HepG2 (cell line): ENCODE results near the gene TUBB. TPM values are rescaled to one million over a fixed set of nuclear protein-coding genes. Genes with fewer than 3 reads are reported as not detected.

ENCODE experiments used
- BORCS8-MEF2B ChIP-seq: sonication (generic); formaldehyde crosslinking; IDR thresholded peaks from 2 replicates; pipeline ENCODE4 v1.8.0; 2022; ENCODE audit warnings: mild to moderate bottlenecking, missing genetic modification reagents
- DPF2 ChIP-seq: sonication (generic); formaldehyde crosslinking; IDR thresholded peaks from 2 replicates; pipeline ENCODE4 v1.4.0; 2020; ENCODE audit warnings: mild to moderate bottlenecking, low read depth, missing genetic modification reagents, borderline replicate concordance
- HHEX ChIP-seq: IDR thresholded peaks from 2 replicates; pipeline ENCODE4 v1.6.1; 2016; ENCODE audit warnings: control low read depth
- NBN ChIP-seq: fragments of 450-650 bp; conservative IDR thresholded peaks from 2 replicates; pipeline ENCODE4 v1.6.1; 2017
- NCOA2 ChIP-seq: sonication (generic); formaldehyde crosslinking; IDR thresholded peaks from 2 replicates; pipeline ENCODE4 v1.8.0; 2022; ENCODE audit warnings: inconsistent platforms
- NFIB ChIP-seq: sonication (generic); formaldehyde crosslinking; IDR thresholded peaks from 2 replicates; pipeline ENCODE4 v1.9.0; 2021; ENCODE audit warnings: missing genetic modification reagents, mild to moderate bottlenecking, borderline replicate concordance
- PRPF4 ChIP-seq: fragments of 200-400 bp; formaldehyde crosslinking; IDR thresholded peaks from 2 replicates; pipeline ENCODE4 v1.6.1; 2016; ENCODE audit warnings: low read length, low read depth; ENCODE audit not compliant: poor library complexity, severe bottlenecking
- SALL2 ChIP-seq: sonication (generic); formaldehyde crosslinking; IDR thresholded peaks from 2 replicates; pipeline ENCODE4 v1.8.1; 2023; ENCODE audit warnings: mild to moderate bottlenecking, missing genetic modification reagents, inconsistent platforms
- SMARCE1 ChIP-seq: fragments of 450-650 bp; IDR thresholded peaks from 2 replicates; pipeline ENCODE4 v1.6.1; 2017; ENCODE audit warnings: borderline replicate concordance
- TBL1XR1 ChIP-seq: fragments of 150-350 bp; IDR thresholded peaks from 2 replicates; pipeline ENCODE4 v1.6.1; 2014; ENCODE audit warnings: borderline replicate concordance, low read length; ENCODE audit not compliant: partially characterized antibody
- THAP11 ChIP-seq: IDR thresholded peaks from 2 replicates; pipeline ENCODE4 v1.6.1; 2016; ENCODE audit warnings: missing biosample characterization, missing genetic modification reagents
- YEATS2 ChIP-seq: sonication (generic); formaldehyde crosslinking; IDR thresholded peaks from 2 replicates; pipeline ENCODE4 v1.4.0; 2020; ENCODE audit warnings: missing genetic modification reagents, borderline replicate concordance
- YEATS4 ChIP-seq: sonication (generic); formaldehyde crosslinking; IDR thresholded peaks from 2 replicates; pipeline ENCODE4 v1.4.0; 2020; ENCODE audit warnings: missing genetic modification reagents, borderline replicate concordance
- ZNF282 ChIP-seq: fragments of 450-650 bp; IDR thresholded peaks from 2 replicates; pipeline ENCODE4 v1.6.1; 2018; ENCODE audit not compliant: partially characterized antibody
- ZNF3 ChIP-seq: IDR thresholded peaks from 2 replicates; pipeline ENCODE4 v1.7.0; 2017; ENCODE audit warnings: inconsistent platforms
- ZNF343 ChIP-seq: sonication (generic); formaldehyde crosslinking; IDR thresholded peaks from 2 replicates; pipeline ENCODE4 v1.4.0; 2020; ENCODE audit warnings: mild to moderate bottlenecking, missing genetic modification reagents
- ZNF556 ChIP-seq: sonication (generic); formaldehyde crosslinking; IDR thresholded peaks from 2 replicates; pipeline ENCODE4 v1.4.0; 2020; ENCODE audit warnings: mild to moderate bottlenecking, missing genetic modification reagents, borderline replicate concordance
- ZNF562 ChIP-seq: sonication (generic); formaldehyde crosslinking; IDR thresholded peaks from 2 replicates; pipeline ENCODE4 v1.8.0; 2022; ENCODE audit warnings: missing genetic modification reagents, borderline replicate concordance
- ZNF607 ChIP-seq: sonication (generic); formaldehyde crosslinking; IDR thresholded peaks from 2 replicates; pipeline ENCODE4 v1.5.1; 2020; ENCODE audit warnings: missing genetic modification reagents, mild to moderate bottlenecking, borderline replicate concordance
- ZNF678 ChIP-seq: sonication (generic); formaldehyde crosslinking; IDR thresholded peaks from 2 replicates; pipeline ENCODE4 v1.4.0; 2020; ENCODE audit warnings: mild to moderate bottlenecking, missing genetic modification reagents
- ZNF747 ChIP-seq: sonication (generic); formaldehyde crosslinking; IDR thresholded peaks from 2 replicates; pipeline ENCODE4 v1.8.1; 2023; ENCODE audit warnings: missing genetic modification reagents, mild to moderate bottlenecking, borderline replicate concordance
- polyA plus RNA-seq, 8 experiments: library from polyadenylated mRNA; depleted of rRNA in 3 of 8; stranded (reverse) in 7 of 8; unstranded in 1 of 8; fragments of >200 nt; fragmentation: Illumina TruSeq in 4 of 8; extraction: Trizol in 4 of 8; gene quantifications; 2 replicates each; pipeline versions ENCODE4 v1.2.1 to v1.2.3, GENCODE V29; 2011 to 2016; ENCODE audit warnings: low read depth in 4 of 8, missing spikeins in 1 of 8, mixed read lengths in 1 of 8; ENCODE audit not compliant: insufficient read depth in 1 of 8
- total RNA-seq, 5 experiments: library from RNA; depleted of rRNA; stranded (reverse); fragments of >200 nt; fragmentation: Illumina TruSeq; extraction: Trizol; gene quantifications; 2 replicates each; pipeline ENCODE4 v1.2.3, GENCODE V29; 2016; ENCODE audit warnings: low read depth in 1 of 5
- TF ChIP-seq, protein P1 (sequence below): sonication (generic); formaldehyde crosslinking; IDR thresholded peaks from 2 replicates; pipeline ENCODE4 v1.5.0; 2020; ENCODE audit warnings: mild to moderate bottlenecking, missing genetic modification reagents
- TF ChIP-seq, protein P2 (sequence below): sonication (generic); formaldehyde crosslinking; IDR thresholded peaks from 2 replicates; pipeline ENCODE4 v1.4.0; 2020; ENCODE audit warnings: missing genetic modification reagents, borderline replicate concordance
- TF ChIP-seq, protein P3 (sequence below): sonication (generic); formaldehyde crosslinking; IDR thresholded peaks from 2 replicates; pipeline ENCODE4 v1.5.1; 2020; ENCODE audit warnings: missing genetic modification reagents, mild to moderate bottlenecking, borderline replicate concordance

TUBB gene
- total and polyA plus RNA-seq, 2 of the 13 experiments (the other 11 are each of a cell fraction or from before 2014, with no cell fraction given): 911 to 1,163 TPM

DNA sequence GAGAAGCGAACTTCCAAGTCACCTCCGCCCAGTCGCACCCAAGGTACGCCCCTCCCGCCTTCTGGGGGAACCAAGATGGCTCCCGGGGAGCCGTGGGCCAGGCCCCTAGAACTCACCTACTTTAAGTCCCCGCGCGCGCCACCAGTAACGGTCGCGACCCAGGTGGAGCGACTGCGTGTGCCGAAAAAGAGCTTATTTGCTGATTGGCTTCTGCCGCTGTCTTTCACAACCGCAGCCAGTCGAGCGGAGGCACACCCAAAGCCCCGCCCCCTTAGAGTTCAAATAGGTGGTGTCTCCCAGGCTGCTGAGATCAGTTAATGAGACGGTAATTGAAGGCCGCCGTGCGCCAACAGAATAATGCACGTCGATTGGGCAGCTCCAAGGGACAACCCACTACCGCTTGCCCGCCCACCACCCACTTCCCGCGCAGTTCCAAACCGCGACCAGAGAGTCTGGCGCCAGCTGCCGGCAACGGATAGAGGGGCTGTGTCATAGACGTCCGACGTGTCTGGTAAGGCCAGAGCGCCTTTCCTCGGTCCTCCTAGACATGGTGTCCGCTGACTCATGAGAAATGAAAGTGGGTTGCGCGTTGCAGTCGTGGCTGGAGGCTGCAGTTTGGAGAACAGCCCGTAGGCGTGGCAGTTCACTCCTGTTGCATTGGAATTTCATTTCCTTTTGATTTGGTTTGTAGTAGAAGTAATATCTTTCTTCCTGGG is 2.9 kb upstream of the TUBB start, which contains the start of gene MDC1 (continued):
- TF ChIP-seq TBL1XR1 (no peak), ZNF282 (no peak), NBN (no peak), SALL2 (CRISPR knock-in tag) (peak; percentile 94), PRPF4 (no peak), HHEX (0 out of 2 replicates have a peak, but pooled peaks have one; percentile 35), YEATS2 (CRISPR knock-in tag) (peak; percentile 99), BORCS8-MEF2B (CRISPR knock-in tag) (peak; percentile 98), NCOA2 (CRISPR knock-in tag) (peak; percentile 80; the same call in 1 of the 2 replicates), ZNF556 (CRISPR knock-in tag) (peak; percentile 97), ZNF678 (no peak), ZNF343 (CRISPR knock-in tag) (peak; percentile 89), DPF2 (CRISPR knock-in tag) (0 out of 2 replicates have a peak, but pooled peaks have one; percentile 29), ZNF3 (CRISPR knock-in tag) (no peak), ZNF747 (CRISPR knock-in tag) (no peak; the same call in 1 of the 2 replicates), ZNF607 (peak; percentile 78; the same call in 1 of the 2 replicates), YEATS4 (CRISPR knock-in tag) (peak; percentile 97), THAP11 (peak; percentile 98), ZNF562 (CRISPR knock-in tag) (peak; percentile 64; the same call in 1 of the 2 replicates), SMARCE1 (no peak), NFIB (CRISPR knock-in tag) (no peak)
- TF ChIP-seq, protein P1, sequence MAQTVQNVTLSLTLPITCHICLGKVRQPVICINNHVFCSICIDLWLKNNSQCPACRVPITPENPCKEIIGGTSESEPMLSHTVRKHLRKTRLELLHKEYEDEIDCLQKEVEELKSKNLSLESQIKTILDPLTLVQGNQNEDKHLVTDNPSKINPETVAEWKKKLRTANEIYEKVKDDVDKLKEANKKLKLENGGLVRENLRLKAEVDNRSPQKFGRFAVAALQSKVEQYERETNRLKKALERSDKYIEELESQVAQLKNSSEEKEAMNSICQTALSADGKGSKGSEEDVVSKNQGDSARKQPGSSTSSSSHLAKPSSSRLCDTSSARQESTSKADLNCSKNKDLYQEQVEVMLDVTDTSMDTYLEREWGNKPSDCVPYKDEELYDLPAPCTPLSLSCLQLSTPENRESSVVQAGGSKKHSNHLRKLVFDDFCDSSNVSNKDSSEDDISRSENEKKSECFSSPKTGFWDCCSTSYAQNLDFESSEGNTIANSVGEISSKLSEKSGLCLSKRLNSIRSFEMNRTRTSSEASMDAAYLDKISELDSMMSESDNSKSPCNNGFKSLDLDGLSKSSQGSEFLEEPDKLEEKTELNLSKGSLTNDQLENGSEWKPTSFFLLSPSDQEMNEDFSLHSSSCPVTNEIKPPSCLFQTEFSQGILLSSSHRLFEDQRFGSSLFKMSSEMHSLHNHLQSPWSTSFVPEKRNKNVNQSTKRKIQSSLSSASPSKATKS (CRISPR knock-in tag): no peak
- TF ChIP-seq, protein P2, sequence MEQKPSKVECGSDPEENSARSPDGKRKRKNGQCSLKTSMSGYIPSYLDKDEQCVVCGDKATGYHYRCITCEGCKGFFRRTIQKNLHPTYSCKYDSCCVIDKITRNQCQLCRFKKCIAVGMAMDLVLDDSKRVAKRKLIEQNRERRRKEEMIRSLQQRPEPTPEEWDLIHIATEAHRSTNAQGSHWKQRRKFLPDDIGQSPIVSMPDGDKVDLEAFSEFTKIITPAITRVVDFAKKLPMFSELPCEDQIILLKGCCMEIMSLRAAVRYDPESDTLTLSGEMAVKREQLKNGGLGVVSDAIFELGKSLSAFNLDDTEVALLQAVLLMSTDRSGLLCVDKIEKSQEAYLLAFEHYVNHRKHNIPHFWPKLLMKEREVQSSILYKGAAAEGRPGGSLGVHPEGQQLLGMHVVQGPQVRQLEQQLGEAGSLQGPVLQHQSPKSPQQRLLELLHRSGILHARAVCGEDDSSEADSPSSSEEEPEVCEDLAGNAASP (CRISPR knock-in tag): peak; percentile 83
- TF ChIP-seq, protein P3, sequence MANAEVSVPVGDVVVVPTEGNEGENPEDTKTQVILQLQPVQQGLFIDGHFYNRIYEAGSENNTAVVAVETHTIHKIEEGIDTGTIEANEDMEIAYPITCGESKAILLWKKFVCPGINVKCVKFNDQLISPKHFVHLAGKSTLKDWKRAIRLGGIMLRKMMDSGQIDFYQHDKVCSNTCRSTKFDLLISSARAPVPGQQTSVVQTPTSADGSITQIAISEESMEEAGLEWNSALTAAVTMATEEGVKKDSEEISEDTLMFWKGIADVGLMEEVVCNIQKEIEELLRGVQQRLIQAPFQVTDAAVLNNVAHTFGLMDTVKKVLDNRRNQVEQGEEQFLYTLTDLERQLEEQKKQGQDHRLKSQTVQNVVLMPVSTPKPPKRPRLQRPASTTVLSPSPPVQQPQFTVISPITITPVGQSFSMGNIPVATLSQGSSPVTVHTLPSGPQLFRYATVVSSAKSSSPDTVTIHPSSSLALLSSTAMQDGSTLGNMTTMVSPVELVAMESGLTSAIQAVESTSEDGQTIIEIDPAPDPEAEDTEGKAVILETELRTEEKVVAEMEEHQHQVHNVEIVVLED: peak; percentile 95
